ENCODE measurements around the gene N4BP2L2.
"Not testable (repeated sequence)": the region's sequence is repeated elsewhere in the genome, so short reads cannot be mapped to it uniquely, and the experiment has no call there.

The N4BP2L2 gene

GRCh38 chr13:32538621-32539246 lies at the start of gene N4BP2L2:
TSS of gene N4BP2L2 (minus strand) at chr13:32538795. CDS start at chr13:32537027, 1,768 bp downstream.
- DNase-seq (ENCODE audit: low spot score) = peak; percentile 95

GRCh38 chr13:32587811-32588170 lies 49.2 kb upstream of the N4BP2L2 start:
- no peak for DNase-seq (ENCODE audit: low spot score)

- DNase-seq (ENCODE audit: low spot score) = peak; percentile 45
These were observed 48.6 kb upstream of the N4BP2L2 start for GRCh38 chr13:32587011-32587810.

- peak; percentile 95 for DNase-seq (ENCODE audit: low spot score)
These were observed 47.7 kb upstream of the N4BP2L2 start, which contains the start of gene PDS5B for GRCh38 chr13:32586080-32586900. TSS of gene PDS5B (plus strand) at chr13:32586452. CDS start at chr13:32648773, 62,321 bp downstream.

- no peak for DNase-seq (ENCODE audit: low spot score)
These were observed 47.0 kb upstream of the N4BP2L2 start for GRCh38 chr13:32585550-32586079.

GRCh38 chr13:32582991-32583390 lies 44.4 kb upstream of the N4BP2L2 start:
- no peak for DNase-seq (ENCODE audit: low spot score)

- no peak for DNase-seq (ENCODE audit: low spot score)
These were observed 43.7 kb upstream of the N4BP2L2 start for GRCh38 chr13:32582281-32582680.

- peak; percentile 38 for DNase-seq (ENCODE audit: low spot score)
These were observed 42.7 kb upstream of the N4BP2L2 start for GRCh38 chr13:32581177-32581786.

GRCh38 chr13:32577032-32577431 lies 38.4 kb upstream of the N4BP2L2 start:
- DNase-seq (ENCODE audit: low spot score) = no peak

GRCh38 chr13:32575687-32576086 lies 37.1 kb upstream of the N4BP2L2 start:
- DNase-seq (ENCODE audit: low spot score) = not testable (repeated sequence)

- not testable (repeated sequence) for DNase-seq (ENCODE audit: low spot score)
These were observed 22.2 kb upstream of the N4BP2L2 start for GRCh38 chr13:32560842-32561241.

- no peak for DNase-seq (ENCODE audit: low spot score)
These were observed 17.0 kb upstream of the N4BP2L2 start for GRCh38 chr13:32555613-32556012.

GRCh38 chr13:32553720-32554119 lies 15.1 kb upstream of the N4BP2L2 start:
- DNase-seq (ENCODE audit: low spot score) = no peak

GRCh38 chr13:32549788-32550187 lies 11.2 kb upstream of the N4BP2L2 start:
- no peak for DNase-seq (ENCODE audit: low spot score)

- no peak for DNase-seq (ENCODE audit: low spot score)
These were observed 10.2 kb upstream of the N4BP2L2 start for GRCh38 chr13:32548837-32549236.

- DNase-seq (ENCODE audit: low spot score) = no peak
These were observed 6.5 kb upstream of the N4BP2L2 start for GRCh38 chr13:32545083-32545482.

GRCh38 chr13:32542221-32542620 lies 3.6 kb upstream of the N4BP2L2 start:
- DNase-seq (ENCODE audit: low spot score) = no peak

GRCh38 chr13:32538143-32538620 lies 413 bp downstream of the N4BP2L2 start:
- peak; percentile 34 for DNase-seq (ENCODE audit: low spot score)

- no peak for DNase-seq (ENCODE audit: low spot score)
These were observed 934 bp downstream of the N4BP2L2 start for GRCh38 chr13:32537580-32538142.

GRCh38 chr13:32535748-32536147 lies 2.8 kb downstream of the N4BP2L2 start:
- DNase-seq (ENCODE audit: low spot score) = no peak

- no peak for DNase-seq (ENCODE audit: low spot score)
These were observed 3.5 kb downstream of the N4BP2L2 start for GRCh38 chr13:32535115-32535514.
